ENCODE results near the gene FXYD2. TPM values are rescaled to one million over a fixed set of nuclear protein-coding genes. Genes with fewer than 3 reads are reported as not detected.

The FXYD2 gene
- total RNA-seq, 1 experiment from 2014 or later: not detected

Other genes with a start within 250 kb of the FXYD2 start
- gene DSCAML1, start 27.5 kb downstream of the FXYD2 start, total RNA-seq (2014; rRNA removed; shearing (Covaris generic)): not detected in 2 replicates
- gene FXYD6, start 51.9 kb upstream of the FXYD2 start, total RNA-seq (2014; rRNA removed; shearing (Covaris generic)): 5.4 and 6.4 TPM in 2 replicates
- 1.1 and 1.4 TPM in 2 replicates for gene TMPRSS13, start 104.7 kb upstream of the FXYD2 start, total RNA-seq (2014; rRNA removed; shearing (Covaris generic))
- gene IL10RA, start 161.7 kb upstream of the FXYD2 start, total RNA-seq (2014; rRNA removed; shearing (Covaris generic)): not detected in 2 replicates